Hematopoietic multipotent progenitor cell treated with erythropoietin and hydrocortisone succinate and interleukin-3 and kit ligand, for 4 days (in vitro differentiated cells): Measurements from ENCODE around the gene BRD2.

Experiments
- DNase-seq: peaks from one replicate; pipeline ENCODE4 v3.0.0-alpha.2; 2015

The BRD2 gene

GRCh38 chr6:32950010-32950409 lies 18.4 kb upstream of the BRD2 start:
- DNase-seq: no peak

GRCh38 chr6:32950449-32950848 lies 17.9 kb upstream of the BRD2 start:
- no peak for DNase-seq

- peak; percentile 97 for DNase-seq
Measured at GRCh38 chr6:32952817-32953739, 15.3 kb upstream of the BRD2 start, which contains the start of gene HLA-DMA. Gene HLA-DMA, minus strand, starts transcription at chr6:32953097. Its CDS starts 61 bp downstream, at chr6:32953036.

GRCh38 chr6:32953775-32954174 lies 14.6 kb upstream of the BRD2 start:
- peak; percentile 53 for DNase-seq

GRCh38 chr6:32954267-32954666 lies 14.1 kb upstream of the BRD2 start:
- DNase-seq: no peak

- DNase-seq: peak; percentile 50
Measured at GRCh38 chr6:32954986-32955802, 13.2 kb upstream of the BRD2 start.

- DNase-seq: no peak
Measured at GRCh38 chr6:32956176-32956575, 12.2 kb upstream of the BRD2 start.

- no peak for DNase-seq
Measured at GRCh38 chr6:32960563-32960962, 7.8 kb upstream of the BRD2 start.

- DNase-seq: no peak
Measured at GRCh38 chr6:32962213-32962826, 6.1 kb upstream of the BRD2 start.

GRCh38 chr6:32963866-32964265 lies 4.5 kb upstream of the BRD2 start:
- no peak for DNase-seq

- no peak for DNase-seq
Measured at GRCh38 chr6:32964776-32965175, 3.6 kb upstream of the BRD2 start.

GRCh38 chr6:32967151-32968091 lies 973 bp upstream of the BRD2 start:
- DNase-seq: peak; percentile 86

GRCh38 chr6:32968867-32969684 lies 682 bp downstream of the BRD2 start:
- DNase-seq: peak; percentile 93

GRCh38 chr6:32969685-32970412 lies 1.5 kb downstream of the BRD2 start:
- DNase-seq: peak; percentile 97

- peak; percentile 96 for DNase-seq
Measured at GRCh38 chr6:32970413-32971241, 2.2 kb downstream of the BRD2 start.

GRCh38 chr6:32971242-32971580 lies 2.8 kb downstream of the BRD2 start:
- no peak for DNase-seq

GRCh38 chr6:32971581-32972352 lies 3.4 kb downstream of the BRD2 start:
- peak; percentile 100 for DNase-seq

GRCh38 chr6:32972353-32973143 lies 4.2 kb downstream of the BRD2 start:
- DNase-seq: peak; percentile 55
